ENCODE data around the gene TMEM131L. TPM values are rescaled to one million over a fixed set of nuclear protein-coding genes. Genes with fewer than 3 reads are reported as not detected.

The TMEM131L gene
- total RNA-seq, 2 donors from 2014 or later, result 19.1 to 30.9 TPM

DNA sequence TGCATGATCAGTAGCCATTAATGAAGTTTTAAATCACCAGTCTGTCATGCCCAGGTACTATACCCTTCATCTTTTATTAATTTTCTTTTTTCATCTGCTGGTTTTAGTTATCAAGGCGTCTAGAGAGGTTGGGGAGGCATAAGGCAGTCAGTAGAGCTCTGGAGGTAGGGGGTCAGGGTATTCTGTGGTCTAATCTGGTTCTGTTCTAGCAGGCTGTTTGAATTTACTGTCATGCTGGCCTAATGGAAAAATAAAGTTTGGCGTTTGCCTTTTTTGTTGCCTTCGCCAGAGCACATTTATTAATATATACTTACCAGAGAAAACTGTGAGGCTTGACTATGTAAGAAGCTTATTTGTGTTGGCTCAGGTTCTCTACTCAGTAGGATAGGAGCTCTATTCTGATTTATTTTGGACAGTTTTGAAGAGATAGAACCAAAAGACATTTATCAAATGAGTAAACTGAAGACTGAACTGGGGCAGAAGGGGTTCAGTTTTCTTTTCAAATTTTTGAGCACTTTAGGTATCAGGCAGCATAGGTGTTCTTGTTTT is 46.9 kb downstream of the TMEM131L start:
- Mint-ChIP-seq H3K9me3 (no peaks in the 10 kb centered on the region), H3K27ac (peak overlapping the region; percentile 67), H3K27me3 (no peaks in the 10 kb centered on the region), H3K4me3 (peak overlapping the region; percentile 37), H3K4me1 (peaks cover 37% of the 10 kb centered on the region), H3K36me3 (ENCODE audit: low read depth) (peaks cover 43% of the 10 kb centered on the region)
- ATAC-seq (replicated peaks), result no peak

DNA sequence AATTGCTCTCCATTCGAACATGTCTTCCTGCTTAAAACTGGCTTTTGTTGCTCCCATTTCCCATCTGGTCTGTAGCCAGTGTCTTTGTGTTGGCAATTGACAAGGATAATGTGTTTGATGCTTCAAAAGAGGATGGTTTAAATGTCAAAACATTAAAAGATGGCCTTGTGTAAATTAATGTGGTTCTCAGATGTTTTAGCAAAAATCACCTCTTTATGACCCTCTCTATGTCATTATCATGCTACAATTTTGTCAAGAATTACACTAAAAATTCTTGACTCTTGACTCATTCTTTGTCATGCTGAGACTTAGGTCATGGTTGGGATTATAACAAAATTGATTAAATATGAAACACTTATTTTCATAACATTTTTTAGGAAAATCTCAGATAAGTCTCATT is 47.4 kb downstream of the TMEM131L start:
- peak; percentile 64 for ATAC-seq (replicated peaks)
- no peaks in the 10 kb centered on the region for H3K9me3 Mint-ChIP-seq
- H3K27me3 Mint-ChIP-seq, result no peaks in the 10 kb centered on the region
- peaks cover 40% of the 10 kb centered on the region for H3K4me1 Mint-ChIP-seq
- peak overlapping the region; percentile 37 for H3K4me3 Mint-ChIP-seq
- peak overlapping the region; percentile 67 for H3K27ac Mint-ChIP-seq
- peaks cover 38% of the 10 kb centered on the region for H3K36me3 Mint-ChIP-seq (ENCODE audit: low read depth)

DNA sequence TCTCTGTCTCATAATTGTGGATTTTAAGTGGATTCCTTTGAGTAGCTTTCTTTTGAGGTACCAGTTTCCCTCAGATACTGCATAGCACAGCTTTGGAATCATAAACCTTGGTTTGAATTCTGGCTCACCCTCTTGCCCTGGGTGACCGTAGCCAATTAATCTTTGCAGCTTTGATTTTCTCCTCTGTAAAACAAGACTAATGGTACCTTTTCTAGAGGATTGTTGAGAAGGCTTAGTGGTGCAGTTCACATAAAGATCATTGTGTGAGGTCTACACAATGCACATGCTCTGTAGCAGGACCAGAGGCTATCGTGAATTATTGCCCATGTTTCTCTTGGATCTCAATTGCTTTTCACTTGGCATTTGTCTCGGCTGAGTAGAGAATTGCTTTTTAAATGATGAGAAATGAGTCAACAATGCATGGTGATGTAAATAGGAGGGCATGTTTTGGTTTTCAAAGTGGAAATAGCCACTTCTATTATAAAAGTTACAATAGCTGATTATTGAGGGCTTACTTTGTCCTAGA is 47.9 kb downstream of the TMEM131L start:
- Mint-ChIP-seq H3K27me3 (no peaks in the 10 kb centered on the region), H3K9me3 (no peaks in the 10 kb centered on the region), H3K4me3 (peak overlapping the region; percentile 37), H3K27ac (peak overlapping the region; percentile 67), H3K36me3 (ENCODE audit: low read depth) (peaks cover 33% of the 10 kb centered on the region), H3K4me1 (peaks cover 44% of the 10 kb centered on the region)
- no peak for ATAC-seq (replicated peaks)

DNA sequence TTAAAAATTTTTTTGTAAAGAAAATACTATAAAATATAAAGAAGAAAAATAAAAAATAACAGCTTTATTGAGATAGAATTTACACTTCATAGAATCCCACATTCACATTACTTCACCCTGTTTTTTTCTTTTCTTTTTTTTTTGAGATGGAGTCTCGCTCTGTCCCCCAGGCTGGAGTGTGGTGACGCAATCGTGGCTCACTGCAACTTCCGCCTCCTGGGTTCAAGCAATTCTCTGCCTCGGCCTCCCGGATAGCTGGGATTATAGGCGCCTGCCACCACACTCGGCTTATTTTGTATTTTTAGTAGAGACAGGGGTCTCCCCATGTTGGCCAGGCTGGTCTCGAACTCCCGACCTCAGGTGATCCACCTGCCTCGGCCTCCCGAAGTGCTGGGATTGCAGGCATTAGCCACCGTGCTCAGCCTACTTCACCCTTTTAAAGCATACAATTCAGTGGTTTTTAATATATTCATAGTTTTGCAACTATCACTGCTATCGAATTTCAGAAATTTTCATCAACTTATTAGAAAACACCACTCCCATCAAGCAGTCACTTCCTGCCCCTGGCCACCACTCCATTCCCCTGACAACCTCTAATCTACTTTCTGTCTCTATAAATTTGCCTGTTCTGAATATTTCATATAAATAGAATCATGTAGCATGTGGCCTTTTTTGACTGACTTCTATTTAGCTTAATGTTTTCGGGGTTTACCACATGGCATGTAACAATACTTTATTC is 48.7 kb downstream of the TMEM131L start:
- no peak overlapping the region for H3K27ac Mint-ChIP-seq
- H3K4me1 Mint-ChIP-seq, result peaks cover 52% of the 10 kb centered on the region
- no peak overlapping the region for H3K4me3 Mint-ChIP-seq
- no peaks in the 10 kb centered on the region for H3K9me3 Mint-ChIP-seq
- no peak for ATAC-seq (replicated peaks)
- H3K27me3 Mint-ChIP-seq, result no peaks in the 10 kb centered on the region
- H3K36me3 Mint-ChIP-seq (ENCODE audit: low read depth), result peaks cover 26% of the 10 kb centered on the region

DNA sequence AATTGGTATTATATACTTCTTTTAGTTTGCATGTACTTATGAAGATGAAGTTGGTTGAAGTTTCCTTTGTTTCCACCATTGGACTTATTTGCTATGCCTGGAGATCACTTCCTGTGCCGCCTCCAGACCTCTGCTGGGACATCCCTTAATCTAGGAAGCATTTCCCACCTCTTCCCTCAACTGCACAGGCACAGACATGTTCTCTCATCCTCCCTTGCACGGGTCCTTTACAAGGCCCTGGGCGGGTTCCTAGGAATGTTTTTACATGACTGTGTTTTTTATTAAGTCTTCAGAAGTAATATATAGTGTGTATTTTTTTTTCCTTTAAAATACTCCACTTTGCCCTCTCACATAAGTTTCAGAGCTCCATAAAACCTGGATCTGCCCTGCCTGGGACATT is 51.0 kb downstream of the TMEM131L start:
- Mint-ChIP-seq H3K36me3 (ENCODE audit: low read depth) (peaks cover 10% of the 10 kb centered on the region), H3K4me3 (peak overlapping the region; percentile 89), H3K27me3 (no peaks in the 10 kb centered on the region), H3K27ac (peak overlapping the region; percentile 54), H3K9me3 (no peaks in the 10 kb centered on the region), H3K4me1 (peaks cover 64% of the 10 kb centered on the region)
- ATAC-seq (replicated peaks), result no peak

DNA sequence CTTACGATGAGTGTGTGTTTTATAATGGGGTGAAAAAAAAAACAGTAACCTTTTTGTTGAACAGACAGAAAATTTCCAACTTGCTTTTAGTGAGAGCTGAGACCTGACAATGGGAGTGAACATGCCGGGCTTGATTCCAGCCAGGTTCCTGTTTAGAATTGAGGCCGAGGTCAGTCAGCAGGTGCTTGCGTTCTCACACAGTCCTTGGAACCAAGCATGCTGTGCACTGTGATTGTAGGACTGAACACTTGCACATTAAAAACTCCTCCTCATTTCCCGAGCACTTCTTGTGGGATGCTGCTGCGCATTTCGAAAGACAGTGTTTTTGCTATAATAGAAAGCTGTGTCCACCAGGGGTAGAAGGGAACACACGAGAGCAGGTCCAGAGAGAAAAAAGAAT is 51.8 kb downstream of the TMEM131L start:
- H3K4me3 Mint-ChIP-seq, result peak overlapping the region; percentile 89
- H3K27me3 Mint-ChIP-seq, result no peaks in the 10 kb centered on the region
- H3K27ac Mint-ChIP-seq, result peak overlapping the region; percentile 54
- H3K9me3 Mint-ChIP-seq, result no peaks in the 10 kb centered on the region
- H3K4me1 Mint-ChIP-seq, result peaks cover 66% of the 10 kb centered on the region
- ATAC-seq (replicated peaks), result no peak
- H3K36me3 Mint-ChIP-seq (ENCODE audit: low read depth), result peaks cover 10% of the 10 kb centered on the region

DNA sequence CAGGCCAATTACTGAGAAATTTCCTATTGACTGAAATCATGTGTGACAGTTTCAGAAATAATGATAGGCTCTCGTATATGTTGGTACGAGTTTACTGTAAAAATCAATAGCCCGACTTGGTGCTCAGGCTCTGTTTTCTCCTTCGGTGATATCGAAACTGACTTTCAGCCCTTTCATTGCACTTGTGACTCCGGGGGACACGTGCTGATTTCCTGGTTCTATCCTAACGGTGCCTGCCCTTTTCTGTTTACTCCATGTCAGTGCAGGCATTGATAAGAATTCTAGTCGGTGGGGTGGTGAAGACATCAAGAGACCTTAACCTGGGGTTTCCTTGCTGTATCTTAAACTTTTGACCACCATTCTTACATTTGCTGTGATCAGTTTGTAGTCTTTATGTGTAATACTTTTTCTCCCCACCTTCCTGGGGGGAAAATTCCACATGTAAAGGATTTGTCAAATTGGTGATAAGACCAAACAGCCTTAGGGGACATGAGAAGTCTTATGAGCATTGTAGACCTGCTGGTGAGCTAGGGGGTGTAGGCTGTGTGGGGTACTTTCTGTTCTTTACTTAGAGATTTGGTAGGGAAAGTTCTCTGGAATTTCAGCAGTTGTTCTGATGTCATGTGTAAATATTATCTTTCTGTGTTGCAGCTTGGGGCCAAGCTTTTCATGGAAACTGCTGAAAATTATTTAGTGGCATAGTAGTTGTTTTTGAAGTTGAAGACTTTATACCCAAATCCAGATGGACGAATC is 52.7 kb downstream of the TMEM131L start:
- H3K36me3 Mint-ChIP-seq (ENCODE audit: low read depth), result peaks cover 10% of the 10 kb centered on the region
- peaks cover 65% of the 10 kb centered on the region for H3K4me1 Mint-ChIP-seq
- no peaks in the 10 kb centered on the region for H3K27me3 Mint-ChIP-seq
- peak overlapping the region; percentile 54 for H3K27ac Mint-ChIP-seq
- no peak for ATAC-seq (replicated peaks)
- no peaks in the 10 kb centered on the region for H3K9me3 Mint-ChIP-seq
- peak overlapping the region; percentile 89 for H3K4me3 Mint-ChIP-seq

DNA sequence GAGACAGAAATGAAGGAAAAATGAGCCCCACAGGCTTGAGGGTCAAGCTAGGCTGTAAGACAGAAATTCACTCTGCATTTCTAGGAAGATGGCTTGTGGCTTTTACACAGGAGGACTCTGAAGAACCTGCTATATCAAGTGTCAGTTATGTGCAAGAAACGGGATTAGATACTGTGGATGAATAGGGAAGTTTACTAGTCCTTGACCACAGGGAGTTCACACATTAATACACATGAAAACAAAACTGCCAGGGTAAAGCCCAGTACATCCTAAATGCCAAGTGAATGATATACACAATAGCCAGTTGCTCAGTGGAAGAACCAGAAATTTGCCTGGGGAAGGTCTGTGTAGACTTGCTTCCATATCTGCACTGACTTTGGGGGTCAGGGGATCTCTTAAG is 53.5 kb downstream of the TMEM131L start:
- H3K4me3 Mint-ChIP-seq, result peak overlapping the region; percentile 89

DNA sequence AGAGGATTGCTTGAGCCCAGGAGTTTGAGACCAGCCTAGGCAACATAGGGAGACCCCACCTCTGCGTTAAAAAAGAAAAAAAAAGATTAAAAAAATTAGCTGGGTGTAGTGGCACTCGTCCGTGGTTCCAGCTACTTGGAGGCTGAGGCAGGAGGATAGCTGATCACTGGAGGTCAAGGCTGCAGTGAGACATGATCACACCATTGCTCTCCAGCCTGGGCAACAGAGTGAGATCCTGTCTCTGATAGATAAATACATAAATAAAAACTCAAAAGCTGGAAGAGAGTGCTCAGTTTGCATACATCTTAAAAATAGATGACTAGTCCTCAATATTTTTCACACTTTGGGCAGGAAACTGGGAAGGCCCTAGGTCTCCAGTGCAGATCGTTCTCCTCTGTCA is 54.1 kb downstream of the TMEM131L start:
- no peak for ATAC-seq (replicated peaks)
- peaks cover 10% of the 10 kb centered on the region for H3K36me3 Mint-ChIP-seq (ENCODE audit: low read depth)
- no peaks in the 10 kb centered on the region for H3K9me3 Mint-ChIP-seq
- peak overlapping the region; percentile 94 for H3K27ac Mint-ChIP-seq
- peaks cover 68% of the 10 kb centered on the region for H3K4me1 Mint-ChIP-seq
- H3K27me3 Mint-ChIP-seq, result no peaks in the 10 kb centered on the region
- H3K4me3 Mint-ChIP-seq, result peak overlapping the region; percentile 89

More for the DNA sequence above, 53.5 kb downstream of the TMEM131L start:
- no peaks in the 10 kb centered on the region for H3K9me3 Mint-ChIP-seq
- H3K27ac Mint-ChIP-seq, result peak overlapping the region; percentile 54
- peaks cover 68% of the 10 kb centered on the region for H3K4me1 Mint-ChIP-seq
- no peaks in the 10 kb centered on the region for H3K27me3 Mint-ChIP-seq
- ATAC-seq (replicated peaks), result no peak
- peaks cover 10% of the 10 kb centered on the region for H3K36me3 Mint-ChIP-seq (ENCODE audit: low read depth)

DNA sequence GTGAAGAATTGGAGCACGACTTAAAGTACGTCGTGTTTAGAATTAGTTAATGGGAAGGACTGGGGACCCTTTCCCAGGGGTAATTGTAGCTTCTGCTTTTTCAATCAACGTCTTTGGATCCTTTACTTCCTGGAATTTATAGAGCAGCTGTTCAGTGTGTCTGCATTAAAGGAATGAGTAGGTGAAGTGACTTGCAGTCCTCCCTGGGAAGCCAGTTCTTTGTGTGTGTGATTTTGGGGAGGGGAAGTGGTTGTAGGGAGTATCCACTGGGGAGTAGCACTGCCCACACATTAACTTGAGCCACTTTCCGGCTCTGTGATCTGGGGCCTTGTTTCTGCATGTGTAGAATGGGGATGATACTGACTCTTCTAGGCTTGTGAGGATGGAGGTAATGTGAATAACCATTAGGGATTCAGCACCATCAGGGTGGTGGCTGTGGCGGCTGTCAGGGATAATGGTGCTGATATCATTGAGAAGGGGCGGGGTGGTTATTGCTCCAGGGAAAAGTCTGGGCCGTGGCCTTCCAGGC is 54.7 kb downstream of the TMEM131L start:
- Mint-ChIP-seq H3K4me3 (peak overlapping the region; percentile 89), H3K27ac (peak overlapping the region; percentile 94), H3K4me1 (peaks cover 65% of the 10 kb centered on the region), H3K36me3 (ENCODE audit: low read depth) (peaks cover 10% of the 10 kb centered on the region), H3K9me3 (no peaks in the 10 kb centered on the region), H3K27me3 (no peaks in the 10 kb centered on the region)
- no peak for ATAC-seq (replicated peaks)

DNA sequence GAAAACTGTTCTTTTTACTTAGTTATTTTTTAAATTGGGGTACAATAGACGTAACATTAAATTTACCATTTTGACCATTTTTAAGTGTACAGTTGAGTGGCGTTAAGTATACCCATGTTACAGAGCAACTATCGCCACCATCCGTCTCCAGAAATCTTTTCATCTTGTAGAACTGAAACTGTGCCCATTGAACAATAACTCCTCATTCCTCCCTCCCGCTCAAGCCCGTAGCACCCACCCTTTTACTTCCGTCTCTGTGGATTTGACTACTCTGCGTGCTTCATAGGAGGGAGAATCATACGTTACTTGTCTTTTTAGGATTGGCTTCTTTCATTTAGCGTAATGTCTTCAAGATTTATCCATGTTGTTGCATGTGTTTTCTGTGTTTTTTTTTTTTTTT is 55.3 kb downstream of the TMEM131L start:
- no peaks in the 10 kb centered on the region for H3K27me3 Mint-ChIP-seq
- no peak for ATAC-seq (replicated peaks)
- H3K9me3 Mint-ChIP-seq, result no peaks in the 10 kb centered on the region
- H3K36me3 Mint-ChIP-seq (ENCODE audit: low read depth), result peaks cover 15% of the 10 kb centered on the region
- peak overlapping the region; percentile 94 for H3K27ac Mint-ChIP-seq
- peak overlapping the region; percentile 89 for H3K4me3 Mint-ChIP-seq
- H3K4me1 Mint-ChIP-seq, result peaks cover 65% of the 10 kb centered on the region

DNA sequence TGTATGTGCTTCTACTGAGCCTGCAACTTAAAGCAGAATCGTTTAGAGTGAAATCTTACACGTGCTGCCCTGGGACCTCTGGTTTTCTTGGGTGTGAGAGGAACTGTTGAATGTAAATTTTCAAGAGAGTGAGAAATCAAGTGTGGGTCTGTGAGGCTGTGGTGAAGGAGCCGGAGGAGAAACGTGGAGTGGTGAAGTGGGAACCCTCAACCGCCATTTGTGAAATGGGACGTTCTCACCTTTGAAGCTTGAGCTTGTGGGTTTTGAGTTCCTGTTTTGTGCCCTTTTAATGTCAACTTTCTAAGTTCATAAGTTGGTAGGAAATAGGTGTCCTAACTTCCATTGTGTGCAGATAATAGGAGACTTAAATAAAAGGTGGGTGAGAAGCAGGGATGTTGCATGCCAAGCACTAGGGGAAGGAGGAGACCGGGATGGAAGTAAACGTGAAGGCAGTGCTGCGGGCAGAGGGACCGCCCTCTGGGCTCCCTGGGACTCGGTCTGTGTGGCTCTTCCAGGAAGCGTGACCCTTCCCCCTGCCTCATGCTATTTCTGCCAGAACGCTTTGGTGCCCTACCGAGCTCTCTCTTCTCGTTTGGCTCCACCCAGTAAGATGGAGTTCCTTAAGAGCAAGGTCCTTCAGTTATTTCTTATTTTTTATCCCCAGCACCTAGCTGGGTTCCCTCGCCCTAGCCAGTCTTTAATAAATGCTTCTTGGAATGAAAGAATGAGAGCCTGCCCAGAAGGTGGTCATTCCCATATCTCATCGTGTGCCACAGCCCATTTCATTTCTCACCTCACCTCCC is 56.0 kb downstream of the TMEM131L start:
- H3K9me3 Mint-ChIP-seq, result no peaks in the 10 kb centered on the region
- peak overlapping the region; percentile 94 for H3K27ac Mint-ChIP-seq
- no peaks in the 10 kb centered on the region for H3K27me3 Mint-ChIP-seq
- peak; percentile 78 for ATAC-seq (replicated peaks)
- peaks cover 71% of the 10 kb centered on the region for H3K4me1 Mint-ChIP-seq
- H3K36me3 Mint-ChIP-seq (ENCODE audit: low read depth), result peaks cover 19% of the 10 kb centered on the region
- H3K4me3 Mint-ChIP-seq, result peak overlapping the region; percentile 89

DNA sequence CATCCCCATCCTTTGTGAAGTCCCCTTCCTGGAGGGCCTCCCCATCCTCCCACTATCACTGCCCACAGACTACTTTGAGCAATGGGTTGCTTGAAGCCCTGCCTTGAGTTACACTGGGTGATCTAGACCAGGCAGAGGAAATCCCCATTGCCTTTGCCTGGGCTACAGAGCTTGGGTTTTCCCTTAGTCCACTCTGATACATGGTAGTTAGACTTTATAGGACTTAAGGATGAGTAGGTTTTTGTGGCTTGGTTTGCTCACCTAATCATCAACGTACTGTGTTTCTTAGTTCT is 56.6 kb downstream of the TMEM131L start:
- Mint-ChIP-seq H3K36me3 (ENCODE audit: low read depth) (peaks cover 22% of the 10 kb centered on the region), H3K27me3 (no peaks in the 10 kb centered on the region), H3K4me1 (peaks cover 77% of the 10 kb centered on the region), H3K9me3 (no peaks in the 10 kb centered on the region), H3K4me3 (peak overlapping the region; percentile 89), H3K27ac (peak overlapping the region; percentile 94)
- ATAC-seq (replicated peaks), result peak; percentile 90
